ENCODE data around the gene SPAG8.

DNA sequence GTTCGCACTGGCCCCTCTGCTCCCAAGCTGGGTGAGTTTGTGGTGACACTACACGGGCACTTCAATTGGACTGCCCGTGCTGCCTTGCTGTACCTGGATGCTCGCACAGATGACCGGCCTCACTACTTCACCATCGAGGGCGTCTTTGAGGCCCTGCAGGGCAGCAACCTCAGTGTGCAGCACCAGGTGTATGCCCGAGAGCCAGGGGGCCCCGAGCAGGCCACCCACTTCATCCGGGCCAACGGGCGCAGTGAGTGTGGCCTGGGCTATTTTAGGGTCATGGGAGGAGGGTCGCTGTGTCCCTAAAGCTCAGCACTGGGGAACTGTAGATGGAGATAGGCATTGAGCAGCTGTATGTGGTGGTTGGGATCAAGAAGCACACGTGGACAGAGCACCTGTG, 19.2 kb downstream of the SPAG8 start:
- TF ChIP-seq, protein P1, sequence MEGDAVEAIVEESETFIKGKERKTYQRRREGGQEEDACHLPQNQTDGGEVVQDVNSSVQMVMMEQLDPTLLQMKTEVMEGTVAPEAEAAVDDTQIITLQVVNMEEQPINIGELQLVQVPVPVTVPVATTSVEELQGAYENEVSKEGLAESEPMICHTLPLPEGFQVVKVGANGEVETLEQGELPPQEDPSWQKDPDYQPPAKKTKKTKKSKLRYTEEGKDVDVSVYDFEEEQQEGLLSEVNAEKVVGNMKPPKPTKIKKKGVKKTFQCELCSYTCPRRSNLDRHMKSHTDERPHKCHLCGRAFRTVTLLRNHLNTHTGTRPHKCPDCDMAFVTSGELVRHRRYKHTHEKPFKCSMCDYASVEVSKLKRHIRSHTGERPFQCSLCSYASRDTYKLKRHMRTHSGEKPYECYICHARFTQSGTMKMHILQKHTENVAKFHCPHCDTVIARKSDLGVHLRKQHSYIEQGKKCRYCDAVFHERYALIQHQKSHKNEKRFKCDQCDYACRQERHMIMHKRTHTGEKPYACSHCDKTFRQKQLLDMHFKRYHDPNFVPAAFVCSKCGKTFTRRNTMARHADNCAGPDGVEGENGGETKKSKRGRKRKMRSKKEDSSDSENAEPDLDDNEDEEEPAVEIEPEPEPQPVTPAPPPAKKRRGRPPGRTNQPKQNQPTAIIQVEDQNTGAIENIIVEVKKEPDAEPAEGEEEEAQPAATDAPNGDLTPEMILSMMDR (conservative IDR thresholded peaks at IDR 0.05 in 1 of 2, IDR thresholded peaks at IDR 0.05 in 1 of 2; ENCODE audit: extremely low read depth in 1 of 2, insufficient read depth in 1 of 2, low read depth in 1 of 2, low read length in 2 of 2), result no peak
- TF ChIP-seq EZH2 (IDR thresholded peaks at IDR 0.05; ENCODE audit: borderline replicate concordance, low read length), result no peak

All from mammary epithelial cell (primary cell).